Lower leg skin (tissue), 3 donors: Measurements from ENCODE around the gene DBNDD1.

Source experiments
- CTCF ChIP-seq, 3 donors: fragments of 450-650 bp; IDR thresholded peaks; one replicate each; pipeline ENCODE4 v1.5.1; 2016; ENCODE audit warnings: antibody characterized with exemption in 3 of 3, mild to moderate bottlenecking in 3 of 3, moderate library complexity in 2 of 3
- POLR2A ChIP-seq, 2 donors: fragments of 450-650 bp; IDR thresholded peaks; one replicate each; pipeline ENCODE4 v1.6.1; 2016 to 2017; ENCODE audit warnings: antibody characterized with exemption in 2 of 2, mild to moderate bottlenecking in 1 of 2, moderate library complexity in 1 of 2

GRCh38 chr16:90020260-90020837 is 1.1 kb upstream of the DBNDD1 start:
- no peak for TF ChIP-seq CTCF (IDR thresholded peaks at IDR 0.05)
- TF ChIP-seq POLR2A (IDR thresholded peaks at IDR 0.05), result no peak
